ENCODE measurements around the gene CYP21A2.
"Not testable (repeated sequence)": the region's sequence is repeated elsewhere in the genome, so short reads cannot be mapped to it uniquely, and the experiment has no call there.

The CYP21A2 gene

GRCh38 chr6:32056254-32056653 is 18.0 kb downstream of the CYP21A2 start:
- no peak for DNase-seq

DNA sequence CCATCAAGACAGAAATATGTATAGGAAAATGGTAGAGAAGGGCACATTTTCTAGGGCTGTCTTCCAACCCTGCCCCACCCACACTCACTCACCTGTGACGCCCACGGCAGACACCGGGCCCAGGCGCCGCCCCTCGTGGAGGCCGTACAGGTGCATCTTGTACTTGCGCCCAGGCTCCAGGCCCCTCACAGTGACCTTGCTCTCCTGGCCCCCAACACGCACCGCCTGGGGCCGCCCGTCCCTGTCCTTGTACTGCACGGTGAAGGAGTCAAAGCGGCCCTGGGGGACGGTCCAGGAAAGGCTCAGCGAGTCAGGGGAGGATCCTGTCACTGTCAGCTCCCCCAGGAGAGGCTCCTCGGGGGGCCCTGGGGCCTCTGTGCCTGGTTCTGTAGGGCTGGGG is 19.8 kb downstream of the CYP21A2 start:
- no peak for DNase-seq

GRCh38 chr6:32058511-32058963 is 20.3 kb downstream of the CYP21A2 start:
- no peak for DNase-seq

DNA sequence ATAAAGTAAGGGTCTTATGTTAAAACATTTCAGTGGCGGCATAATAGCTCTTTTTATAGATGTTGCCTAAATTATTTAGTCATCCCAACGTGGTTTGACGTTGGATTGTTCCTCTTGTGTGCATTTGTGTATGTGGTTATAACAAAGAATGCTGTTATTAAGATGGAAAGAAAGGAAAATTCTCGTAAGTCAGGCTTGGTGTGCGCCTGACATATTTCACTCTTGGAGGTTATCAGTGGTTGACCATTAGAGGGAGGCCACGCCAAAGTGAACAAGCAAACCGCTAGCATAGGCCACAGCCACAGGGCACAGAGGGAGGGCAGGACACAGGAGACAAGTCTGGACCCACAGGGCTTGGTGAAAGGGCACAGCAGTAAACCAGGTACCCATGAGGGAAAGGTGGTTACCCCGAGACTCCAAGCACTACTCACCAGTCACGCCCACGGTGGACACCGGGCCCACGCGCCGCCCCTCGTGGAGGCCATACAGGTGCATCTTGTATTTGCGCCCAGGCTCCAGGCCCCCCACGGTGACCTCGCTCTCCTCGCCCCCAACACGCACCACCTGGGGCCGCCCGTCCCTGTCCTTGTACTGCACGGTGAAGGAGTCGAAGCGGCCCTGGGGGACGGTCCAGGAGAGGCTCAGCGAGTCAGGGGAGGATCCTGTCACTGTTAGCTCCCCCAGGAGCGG is 22.9 kb downstream of the CYP21A2 start:
- DNase-seq = no peak

GRCh38 chr6:32064706-32065105 is 26.5 kb downstream of the CYP21A2 start:
- no peak for DNase-seq

GRCh38 chr6:32067521-32067920 is 29.3 kb downstream of the CYP21A2 start:
- not testable (repeated sequence) for DNase-seq

DNA sequence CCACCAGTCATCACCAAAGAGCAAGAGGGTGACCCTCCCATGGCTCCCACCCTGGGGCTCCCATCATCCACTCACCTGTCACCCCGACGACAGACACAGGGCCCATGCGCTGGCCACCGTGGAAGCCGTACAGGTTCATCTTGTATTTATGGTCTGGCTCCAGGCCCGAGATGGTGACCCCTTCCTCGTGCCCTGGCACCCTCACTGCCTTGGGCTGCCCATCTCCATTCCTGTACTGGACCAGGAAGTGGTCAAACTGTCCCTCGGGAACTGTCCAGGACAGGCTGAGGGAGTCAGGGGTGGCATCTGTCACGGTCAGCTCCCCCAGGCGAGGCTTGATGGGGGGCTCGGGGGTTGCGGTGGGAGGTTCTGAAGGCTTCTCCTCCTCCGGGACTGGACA is 30.1 kb downstream of the CYP21A2 start:
- DNase-seq = not testable (repeated sequence)

DNA sequence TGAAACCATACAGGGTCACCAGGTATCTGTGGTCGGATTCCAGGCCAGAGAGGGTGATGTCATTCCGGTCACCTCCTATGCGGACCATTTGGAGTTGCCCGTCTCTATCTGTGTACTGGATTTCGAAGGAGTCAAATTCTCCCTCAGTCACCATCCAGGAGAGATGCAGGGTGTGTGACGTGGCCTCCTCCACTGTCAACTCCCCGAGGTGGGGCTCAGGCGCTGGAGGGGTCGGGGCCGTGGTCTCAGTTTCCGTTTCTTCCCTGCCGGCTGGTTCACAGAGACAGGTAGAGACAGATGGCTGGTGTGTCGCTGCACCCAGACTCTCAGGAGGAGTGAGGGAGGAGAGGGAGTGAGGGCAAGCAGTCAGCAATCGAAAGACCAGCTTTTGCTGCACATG is 30.7 kb downstream of the CYP21A2 start:
- no peak for DNase-seq

DNA sequence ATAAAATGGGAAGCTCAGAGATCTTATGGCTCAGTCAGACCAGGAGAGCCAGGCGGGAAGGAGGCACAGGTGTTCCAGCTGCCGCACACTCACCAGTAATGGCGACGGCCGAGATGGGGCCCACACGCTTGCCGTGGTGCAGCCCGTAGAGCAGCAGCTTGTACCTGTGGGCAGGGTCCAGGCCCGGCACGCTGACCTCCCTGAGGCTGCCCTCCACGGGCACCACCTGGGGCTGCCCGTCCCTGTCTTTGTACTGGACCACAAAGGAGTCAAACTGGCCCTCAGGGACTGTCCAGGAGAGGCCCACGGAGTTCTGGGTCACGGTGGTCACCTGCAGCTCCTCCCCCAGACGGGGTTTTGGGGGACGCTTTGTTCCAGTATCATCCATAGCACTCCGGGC is 31.2 kb downstream of the CYP21A2 start:
- no peak for DNase-seq

DNA sequence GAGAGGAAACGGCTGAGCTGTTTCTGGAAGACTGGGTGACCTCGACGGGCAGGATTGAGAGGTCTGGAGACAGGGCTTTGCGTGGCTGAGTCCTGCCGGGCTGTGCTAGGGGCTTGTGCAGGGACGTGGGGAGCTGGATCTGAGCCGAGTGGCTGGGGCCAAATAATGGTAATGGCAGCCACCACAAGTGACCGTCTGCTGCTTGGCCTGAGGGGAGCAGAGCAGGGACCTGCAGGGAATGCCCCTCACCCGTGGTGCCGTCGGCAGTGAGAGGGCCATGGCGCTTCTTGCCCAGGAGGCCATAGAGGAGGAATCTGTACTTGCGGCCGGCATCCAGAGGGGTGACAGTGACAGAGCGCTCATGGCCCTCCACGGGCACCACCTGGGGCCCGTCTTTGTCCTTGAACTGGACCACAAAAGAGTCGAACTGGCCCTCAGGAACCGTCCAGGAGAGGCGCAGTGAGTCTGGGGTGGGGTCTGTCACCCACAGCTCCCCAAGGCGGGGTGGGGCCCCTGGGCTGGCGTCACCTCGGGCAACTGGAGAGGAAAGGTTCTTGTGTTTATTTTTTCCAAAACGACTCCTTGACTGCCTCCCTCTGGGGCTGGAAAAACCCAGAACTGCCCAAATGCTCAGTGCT is 31.8 kb downstream of the CYP21A2 start:
- DNase-seq = no peak

- DNase-seq = no peak
Observed at GRCh38 chr6:32070814-32071543, 32.8 kb downstream of the CYP21A2 start.

GRCh38 chr6:32073101-32073500 is 34.9 kb downstream of the CYP21A2 start:
- no peak for DNase-seq

- no peak for DNase-seq
Observed at GRCh38 chr6:32073613-32074012, 35.4 kb downstream of the CYP21A2 start.

DNA sequence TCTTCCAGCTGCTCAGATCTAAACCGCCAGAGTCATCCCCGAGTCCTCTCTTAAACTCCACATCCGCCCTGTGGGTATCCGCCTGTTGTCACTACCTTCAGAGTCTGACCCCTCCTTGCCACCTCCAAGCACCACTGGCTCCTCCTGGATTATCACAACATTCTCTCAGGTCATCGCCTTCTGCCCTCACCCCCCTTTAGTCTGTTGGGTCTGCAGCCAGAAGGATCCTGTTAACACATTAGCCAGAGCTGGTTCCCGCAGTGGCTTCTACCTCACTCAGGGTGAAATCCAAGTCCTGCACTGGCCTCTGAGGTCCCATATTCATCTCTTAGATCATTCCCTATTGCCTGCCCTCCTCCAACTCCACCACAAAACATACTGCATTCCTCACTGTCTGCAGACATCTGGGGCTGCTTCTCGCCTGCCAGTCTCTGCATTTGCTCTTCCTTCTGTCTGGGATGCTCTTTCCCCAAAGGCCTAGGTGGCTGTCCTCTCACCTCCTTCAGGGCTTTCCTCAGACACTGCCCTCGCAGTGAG is 36.8 kb downstream of the CYP21A2 start:
- DNase-seq = no peak

DNA sequence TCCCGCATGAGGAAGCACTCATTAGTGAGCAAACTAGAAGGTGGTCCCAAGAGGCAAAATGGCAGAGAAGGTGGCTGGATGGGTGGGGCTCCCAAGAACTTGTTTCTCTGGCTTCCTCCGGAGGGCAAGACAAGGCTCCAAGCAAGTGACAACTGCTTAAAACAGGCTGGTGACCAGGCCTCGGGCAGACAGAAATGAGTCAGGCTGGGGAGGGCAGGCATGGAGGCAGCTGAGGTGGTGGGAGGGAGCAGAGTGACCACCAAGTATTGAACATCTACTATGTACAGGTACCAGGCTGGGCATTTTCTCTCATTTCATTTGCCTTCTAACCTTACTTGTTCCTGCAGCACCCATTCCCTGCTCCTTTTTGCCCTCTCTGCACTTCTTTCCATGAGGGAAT is 37.6 kb downstream of the CYP21A2 start:
- no peak for DNase-seq

DNA sequence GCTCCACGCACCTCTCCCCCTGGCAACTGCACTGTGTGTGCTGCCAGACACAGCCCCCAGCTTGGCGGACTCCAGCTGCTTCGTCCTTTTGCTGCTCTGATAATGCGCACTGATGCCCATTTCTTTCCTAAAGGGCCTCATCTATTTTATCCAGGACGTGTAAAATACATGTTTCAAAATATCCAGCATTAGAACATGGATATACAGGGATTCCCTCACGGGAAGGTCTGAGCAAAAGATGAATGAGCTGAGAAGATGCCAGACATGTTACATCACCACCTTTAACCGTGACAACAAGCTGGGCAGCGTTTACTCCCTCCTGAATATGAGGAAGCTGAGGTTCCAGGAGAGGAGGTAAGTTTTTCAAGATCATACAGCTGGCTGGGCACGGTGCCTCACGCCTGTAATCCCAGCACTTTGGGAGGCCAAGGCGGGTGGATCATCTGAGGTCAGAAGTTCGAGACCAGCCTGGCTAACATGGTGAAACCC is 38.1 kb downstream of the CYP21A2 start:
- no peak for DNase-seq

- no peak for DNase-seq
Observed at GRCh38 chr6:32079566-32080290, 41.5 kb downstream of the CYP21A2 start.

DNA sequence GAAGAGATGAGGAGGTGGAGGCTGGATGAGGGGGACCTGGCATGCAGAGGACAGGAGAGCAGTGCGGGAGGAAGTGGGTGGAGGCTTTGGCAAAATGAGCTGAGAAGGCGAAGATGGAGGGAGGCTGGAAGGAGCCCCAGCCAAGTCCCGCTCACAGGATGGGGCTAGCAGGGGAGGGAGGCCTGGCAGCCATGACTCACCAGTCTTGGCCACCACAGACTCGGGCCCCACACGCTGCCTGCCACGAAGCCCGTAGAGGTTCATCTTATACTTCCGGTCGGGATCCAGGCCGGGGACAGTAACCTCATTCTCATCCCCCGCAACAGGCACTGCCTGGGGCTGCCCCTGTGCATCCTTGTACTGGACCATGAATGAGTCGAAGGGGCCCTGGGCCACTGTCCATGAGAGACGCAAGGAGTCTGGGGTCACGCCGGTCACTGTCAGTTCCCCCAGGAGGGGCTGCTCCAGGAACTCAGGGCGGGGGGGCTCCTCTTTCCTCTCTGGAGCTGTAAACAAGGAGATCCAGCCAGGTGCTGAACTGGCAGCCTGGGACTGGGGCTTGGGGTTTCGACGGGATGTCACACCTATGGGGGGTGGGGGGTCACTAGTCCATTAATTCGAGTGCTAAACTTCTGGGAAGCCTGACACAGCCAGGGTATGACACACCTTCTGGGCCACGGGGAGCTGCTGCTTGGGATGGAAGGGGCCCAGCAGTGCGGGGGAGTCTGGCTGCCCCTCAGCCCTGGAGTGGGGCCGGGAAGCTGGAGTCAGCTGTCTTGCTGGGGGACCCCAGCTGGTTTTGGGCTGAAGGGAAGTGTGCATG is 43.2 kb downstream of the CYP21A2 start:
- no peak for DNase-seq

DNA sequence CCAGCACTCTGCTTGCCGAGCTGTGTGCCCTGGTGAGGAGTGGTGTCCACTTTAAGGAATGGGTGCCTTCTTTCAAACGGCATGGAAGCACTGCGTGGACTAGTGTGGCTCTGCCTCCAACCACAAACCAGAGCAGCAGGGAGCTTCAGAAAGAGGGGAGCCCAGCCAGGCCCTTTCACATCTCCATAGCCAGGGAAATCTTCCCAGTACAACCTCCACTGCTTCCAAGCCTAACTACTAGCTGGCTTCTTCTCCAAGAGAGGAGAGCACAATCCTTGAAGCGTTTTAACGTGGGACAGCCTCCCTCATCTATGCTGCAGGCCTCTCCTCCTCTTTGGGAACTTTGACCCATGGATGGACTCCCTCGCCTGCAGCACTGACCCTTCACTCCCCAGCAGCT is 44.3 kb downstream of the CYP21A2 start:
- DNase-seq = no peak

DNA sequence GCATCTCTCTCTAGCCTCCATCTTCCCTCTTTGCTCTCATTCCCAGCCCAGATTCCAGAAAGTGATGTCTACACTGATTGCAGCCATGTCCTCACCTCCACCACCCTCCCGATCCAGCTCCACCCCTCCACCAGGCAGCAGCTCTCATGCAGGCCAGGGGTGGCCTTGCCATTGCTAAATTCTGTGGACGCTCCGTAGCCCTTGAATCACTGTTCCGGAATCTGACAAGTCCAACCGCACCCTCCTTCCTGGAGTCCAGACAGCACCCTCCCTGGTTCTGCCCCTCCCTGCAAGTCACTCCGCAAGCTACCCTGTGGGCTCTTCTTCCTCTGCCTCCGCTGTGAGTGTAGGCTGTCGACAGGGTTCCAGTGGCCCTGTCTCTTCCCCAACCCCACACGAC is 44.7 kb downstream of the CYP21A2 start:
- no peak for DNase-seq

GRCh38 chr6:32083812-32084768 is 45.9 kb downstream of the CYP21A2 start:
- no peak for DNase-seq
